ENCODE measurements around the gene RGS7.

Gene RGS7

DNA sequence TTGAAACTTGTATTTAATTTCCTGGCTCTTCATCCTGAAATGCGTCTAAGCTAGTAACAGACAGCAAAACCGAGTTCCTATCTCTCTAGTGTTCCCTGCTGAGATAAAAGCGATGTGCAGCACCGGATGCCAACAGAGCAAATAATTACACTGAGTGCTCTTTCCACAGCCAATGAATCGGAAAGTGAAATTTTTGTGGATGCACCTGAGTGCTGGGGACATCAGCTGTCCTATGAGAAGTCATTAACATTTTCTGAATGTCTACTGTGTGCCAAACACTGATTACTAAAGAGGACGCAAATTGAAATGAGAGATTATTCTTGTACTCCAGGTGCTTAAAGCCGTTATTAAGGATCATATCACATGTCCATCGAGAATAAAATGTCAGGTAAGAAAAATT lies 278.0 kb downstream of the RGS7 start:
- TF ChIP-seq CTCF (IDR thresholded peaks at IDR 0.05) = no peak
- Histone ChIP-seq H3K4me3 (ENCODE audit: low read depth in 1 of 2, low read length in 1 of 2) (no peak overlapping the region), H3K4me1 (ENCODE audit: control insufficient read depth in 1 of 2, insufficient read depth in 1 of 2, low read depth in 1 of 2, low read length in 1 of 2) (no peaks in the 10 kb centered on the region), H3K9me3 (no peaks in the 10 kb centered on the region), H3K27ac (no peak overlapping the region), H3K36me3 (no peaks in the 10 kb centered on the region), H3K27me3 (no peaks in the 10 kb centered on the region)

DNA sequence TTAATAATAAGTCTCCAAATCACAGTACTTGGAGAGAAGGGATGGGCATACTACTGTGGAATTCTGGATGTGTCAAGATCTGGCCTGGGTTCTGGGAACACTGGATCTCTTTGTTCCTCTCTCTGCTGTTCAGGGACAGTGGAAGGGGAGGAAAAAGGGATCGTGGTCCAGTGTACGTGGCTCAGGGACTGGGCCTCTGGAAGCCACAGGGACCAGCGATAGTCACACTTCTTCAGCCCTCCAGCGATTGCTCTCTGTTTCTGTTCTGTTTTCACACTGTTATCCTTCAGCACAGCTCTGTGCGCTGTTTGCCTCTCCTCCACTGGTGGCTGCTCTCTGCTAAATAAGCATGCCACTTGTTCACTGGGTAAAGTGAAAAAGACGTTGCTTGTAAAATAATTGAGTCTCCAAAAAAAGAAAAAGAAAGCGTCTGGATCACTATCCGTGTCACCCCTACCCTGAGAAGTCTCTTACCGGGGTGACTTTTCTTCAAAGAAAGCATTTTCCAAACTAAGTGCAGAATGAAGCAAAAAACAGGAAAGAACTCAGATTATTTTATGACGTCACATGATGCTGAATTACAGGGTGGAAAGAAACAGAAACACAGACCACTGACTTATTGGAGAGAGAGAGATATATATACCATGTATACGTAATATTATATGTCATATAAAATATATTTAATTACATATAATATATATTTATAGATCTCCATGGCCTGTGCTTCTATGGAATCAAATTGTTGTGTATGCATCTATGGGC lies 279.4 kb downstream of the RGS7 start:
- no peaks in the 10 kb centered on the region for H3K4me1 ChIP-seq (ENCODE audit: control insufficient read depth in 1 of 2, insufficient read depth in 1 of 2, low read depth in 1 of 2, low read length in 1 of 2)
- H3K4me3 ChIP-seq (ENCODE audit: low read depth in 1 of 2, low read length in 1 of 2) = no peak overlapping the region
- no peaks in the 10 kb centered on the region for H3K27me3 ChIP-seq
- no peak overlapping the region for H3K27ac ChIP-seq
- TF ChIP-seq CTCF (IDR thresholded peaks at IDR 0.05) = no peak
- no peaks in the 10 kb centered on the region for H3K36me3 ChIP-seq
- no peaks in the 10 kb centered on the region for H3K9me3 ChIP-seq

DNA sequence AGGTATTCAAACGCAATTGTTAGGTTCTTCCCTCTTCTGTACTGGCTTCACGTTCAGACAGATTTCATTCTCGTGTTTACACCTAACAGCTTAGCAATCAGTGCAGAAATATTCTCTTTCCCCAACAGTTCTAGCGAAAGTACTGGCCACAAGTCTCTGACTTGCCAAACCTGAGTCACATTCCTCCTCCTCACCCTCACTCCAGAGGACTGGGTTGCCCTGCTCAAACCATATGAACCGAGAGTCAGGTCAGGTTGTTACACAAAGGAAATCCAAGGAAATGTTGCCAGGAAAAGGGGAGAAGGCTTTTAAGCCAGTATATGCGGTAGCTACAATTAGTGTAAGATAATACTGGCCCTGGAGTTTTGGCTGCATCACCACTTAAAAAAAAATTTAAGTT lies 282.5 kb downstream of the RGS7 start:
- H3K27ac ChIP-seq = no peak overlapping the region
- no peak for TF ChIP-seq CTCF (IDR thresholded peaks at IDR 0.05)
- no peaks in the 10 kb centered on the region for H3K9me3 ChIP-seq
- no peaks in the 10 kb centered on the region for H3K36me3 ChIP-seq
- H3K4me3 ChIP-seq (ENCODE audit: low read depth in 1 of 2, low read length in 1 of 2) = no peak overlapping the region
- H3K4me1 ChIP-seq (ENCODE audit: control insufficient read depth in 1 of 2, insufficient read depth in 1 of 2, low read depth in 1 of 2, low read length in 1 of 2) = no peaks in the 10 kb centered on the region
- H3K27me3 ChIP-seq = no peaks in the 10 kb centered on the region

DNA sequence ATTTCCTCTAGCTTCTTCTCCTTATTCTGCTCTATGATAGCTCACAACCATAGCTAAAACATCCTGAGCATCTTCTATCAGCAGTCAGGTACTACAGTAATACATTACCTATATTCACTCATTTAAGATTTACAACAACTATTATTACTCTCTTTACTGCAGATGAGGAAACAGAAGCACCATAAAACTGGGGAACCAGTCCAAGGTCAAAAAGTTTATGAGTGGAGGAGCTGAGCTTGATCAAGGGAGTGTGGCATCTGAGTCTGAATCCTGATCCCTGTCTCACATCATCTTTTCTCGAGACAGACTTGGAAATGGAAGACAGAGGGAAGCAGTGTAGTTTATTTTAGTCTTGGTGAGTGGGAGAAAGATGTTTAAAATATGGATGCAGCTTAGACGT lies 288.6 kb downstream of the RGS7 start:
- Histone ChIP-seq H3K36me3 (no peaks in the 10 kb centered on the region), H3K27ac (no peak overlapping the region), H3K27me3 (no peaks in the 10 kb centered on the region), H3K4me3 (ENCODE audit: low read depth in 1 of 2, low read length in 1 of 2) (no peak overlapping the region), H3K9me3 (no peaks in the 10 kb centered on the region), H3K4me1 (ENCODE audit: control insufficient read depth in 1 of 2, insufficient read depth in 1 of 2, low read depth in 1 of 2, low read length in 1 of 2) (no peaks in the 10 kb centered on the region)
- TF ChIP-seq CTCF (IDR thresholded peaks at IDR 0.05) = no peak

GRCh38 chr1:241063276-241063675 lies 293.7 kb downstream of the RGS7 start:
- H3K9me3 ChIP-seq = no peaks in the 10 kb centered on the region
- no peak for TF ChIP-seq CTCF (IDR thresholded peaks at IDR 0.05)
- H3K27ac ChIP-seq = no peak overlapping the region
- no peaks in the 10 kb centered on the region for H3K4me1 ChIP-seq (ENCODE audit: control insufficient read depth in 1 of 2, insufficient read depth in 1 of 2, low read depth in 1 of 2, low read length in 1 of 2)
- H3K27me3 ChIP-seq = no peaks in the 10 kb centered on the region
- H3K36me3 ChIP-seq = no peaks in the 10 kb centered on the region
- no peak overlapping the region for H3K4me3 ChIP-seq (ENCODE audit: low read depth in 1 of 2, low read length in 1 of 2)
